ENCODE data around the gene ZPR1.

Gene ZPR1

DNA sequence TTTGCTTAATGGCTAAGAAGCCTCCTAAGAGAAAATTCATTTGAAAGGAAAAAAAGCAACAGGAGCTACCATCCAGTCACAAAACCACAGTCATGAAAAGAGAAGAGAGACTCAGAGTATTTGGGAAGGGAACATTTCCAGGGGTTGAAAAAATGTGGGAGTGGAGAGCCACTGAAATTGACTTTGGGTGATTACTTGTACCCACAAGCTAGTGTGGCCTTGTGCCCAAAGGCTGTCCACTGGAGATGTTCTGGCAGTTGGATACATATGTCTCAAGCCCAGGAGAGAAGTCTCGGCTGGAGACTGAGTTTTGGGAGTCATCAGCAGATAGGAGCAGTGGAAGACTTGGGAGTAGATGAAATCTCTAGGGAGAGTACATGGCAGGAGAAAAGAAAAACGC lies 7.0 kb upstream of the ZPR1 start:
- TF ChIP-seq TAF1 (IDR thresholded peaks at IDR 0.05; ENCODE audit: low read depth) = no peak
- TF ChIP-seq TCF12 (IDR thresholded peaks at IDR 0.05; ENCODE audit: low read depth) = no peak
- TF ChIP-seq TEAD4 (IDR thresholded peaks at IDR 0.05) = no peak
- TF ChIP-seq ZBTB7A (IDR thresholded peaks at IDR 0.05; ENCODE audit: low read depth) = no peak
- TF ChIP-seq FOXM1 (IDR thresholded peaks at IDR 0.05; ENCODE audit: borderline replicate concordance, low read depth) = no peak
- no peak for TF ChIP-seq NFIC (IDR thresholded peaks at IDR 0.05)
- TF ChIP-seq, protein P1, sequence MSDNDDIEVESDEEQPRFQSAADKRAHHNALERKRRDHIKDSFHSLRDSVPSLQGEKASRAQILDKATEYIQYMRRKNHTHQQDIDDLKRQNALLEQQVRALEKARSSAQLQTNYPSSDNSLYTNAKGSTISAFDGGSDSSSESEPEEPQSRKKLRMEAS (IDR thresholded peaks at IDR 0.05) = no peak
- no peak for TF ChIP-seq EGR1 (IDR thresholded peaks at IDR 0.05)
- no peak for TF ChIP-seq YY1 (IDR thresholded peaks at IDR 0.05; ENCODE audit: low read depth)
- TF ChIP-seq CEBPB (IDR thresholded peaks at IDR 0.05) = no peak
- TF ChIP-seq EP300 (IDR thresholded peaks at IDR 0.05; ENCODE audit: borderline replicate concordance) = no peak

DNA sequence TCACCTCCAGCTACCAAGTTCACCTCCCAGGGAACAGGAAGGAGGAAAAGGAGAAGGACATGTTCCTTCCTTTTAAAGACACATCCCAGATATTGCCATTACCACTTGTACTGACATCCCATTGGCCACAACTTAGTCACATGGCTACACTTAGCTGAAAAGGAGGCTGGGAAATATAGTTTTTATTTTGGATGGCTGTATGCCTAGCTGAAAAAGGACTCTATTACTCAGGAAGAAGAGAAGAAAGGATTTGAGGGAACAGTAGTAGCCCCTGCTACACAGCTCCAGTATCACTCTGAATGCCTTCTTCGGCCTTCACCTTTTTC lies 5.9 kb upstream of the ZPR1 start:
- TF ChIP-seq TEAD4 (IDR thresholded peaks at IDR 0.05) = no peak
- TF ChIP-seq EP300 (IDR thresholded peaks at IDR 0.05; ENCODE audit: borderline replicate concordance) = no peak
- TF ChIP-seq CEBPB (IDR thresholded peaks at IDR 0.05) = no peak
- TF ChIP-seq EGR1 (IDR thresholded peaks at IDR 0.05) = no peak
- TF ChIP-seq, protein P2, sequence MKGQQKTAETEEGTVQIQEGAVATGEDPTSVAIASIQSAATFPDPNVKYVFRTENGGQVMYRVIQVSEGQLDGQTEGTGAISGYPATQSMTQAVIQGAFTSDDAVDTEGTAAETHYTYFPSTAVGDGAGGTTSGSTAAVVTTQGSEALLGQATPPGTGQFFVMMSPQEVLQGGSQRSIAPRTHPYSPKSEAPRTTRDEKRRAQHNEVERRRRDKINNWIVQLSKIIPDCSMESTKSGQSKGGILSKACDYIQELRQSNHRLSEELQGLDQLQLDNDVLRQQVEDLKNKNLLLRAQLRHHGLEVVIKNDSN (IDR thresholded peaks at IDR 0.05) = peak; percentile 87
- TF ChIP-seq TCF12 (IDR thresholded peaks at IDR 0.05; ENCODE audit: low read depth) = no peak
- TF ChIP-seq, protein P3, sequence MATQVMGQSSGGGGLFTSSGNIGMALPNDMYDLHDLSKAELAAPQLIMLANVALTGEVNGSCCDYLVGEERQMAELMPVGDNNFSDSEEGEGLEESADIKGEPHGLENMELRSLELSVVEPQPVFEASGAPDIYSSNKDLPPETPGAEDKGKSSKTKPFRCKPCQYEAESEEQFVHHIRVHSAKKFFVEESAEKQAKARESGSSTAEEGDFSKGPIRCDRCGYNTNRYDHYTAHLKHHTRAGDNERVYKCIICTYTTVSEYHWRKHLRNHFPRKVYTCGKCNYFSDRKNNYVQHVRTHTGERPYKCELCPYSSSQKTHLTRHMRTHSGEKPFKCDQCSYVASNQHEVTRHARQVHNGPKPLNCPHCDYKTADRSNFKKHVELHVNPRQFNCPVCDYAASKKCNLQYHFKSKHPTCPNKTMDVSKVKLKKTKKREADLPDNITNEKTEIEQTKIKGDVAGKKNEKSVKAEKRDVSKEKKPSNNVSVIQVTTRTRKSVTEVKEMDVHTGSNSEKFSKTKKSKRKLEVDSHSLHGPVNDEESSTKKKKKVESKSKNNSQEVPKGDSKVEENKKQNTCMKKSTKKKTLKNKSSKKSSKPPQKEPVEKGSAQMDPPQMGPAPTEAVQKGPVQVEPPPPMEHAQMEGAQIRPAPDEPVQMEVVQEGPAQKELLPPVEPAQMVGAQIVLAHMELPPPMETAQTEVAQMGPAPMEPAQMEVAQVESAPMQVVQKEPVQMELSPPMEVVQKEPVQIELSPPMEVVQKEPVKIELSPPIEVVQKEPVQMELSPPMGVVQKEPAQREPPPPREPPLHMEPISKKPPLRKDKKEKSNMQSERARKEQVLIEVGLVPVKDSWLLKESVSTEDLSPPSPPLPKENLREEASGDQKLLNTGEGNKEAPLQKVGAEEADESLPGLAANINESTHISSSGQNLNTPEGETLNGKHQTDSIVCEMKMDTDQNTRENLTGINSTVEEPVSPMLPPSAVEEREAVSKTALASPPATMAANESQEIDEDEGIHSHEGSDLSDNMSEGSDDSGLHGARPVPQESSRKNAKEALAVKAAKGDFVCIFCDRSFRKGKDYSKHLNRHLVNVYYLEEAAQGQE (IDR thresholded peaks at IDR 0.05; ENCODE audit: low read depth) = no peak
- no peak for TF ChIP-seq RAD21 (IDR thresholded peaks at IDR 0.05; ENCODE audit: low read depth)
- no peak for TF ChIP-seq FOXM1 (IDR thresholded peaks at IDR 0.05; ENCODE audit: borderline replicate concordance, low read depth)

DNA sequence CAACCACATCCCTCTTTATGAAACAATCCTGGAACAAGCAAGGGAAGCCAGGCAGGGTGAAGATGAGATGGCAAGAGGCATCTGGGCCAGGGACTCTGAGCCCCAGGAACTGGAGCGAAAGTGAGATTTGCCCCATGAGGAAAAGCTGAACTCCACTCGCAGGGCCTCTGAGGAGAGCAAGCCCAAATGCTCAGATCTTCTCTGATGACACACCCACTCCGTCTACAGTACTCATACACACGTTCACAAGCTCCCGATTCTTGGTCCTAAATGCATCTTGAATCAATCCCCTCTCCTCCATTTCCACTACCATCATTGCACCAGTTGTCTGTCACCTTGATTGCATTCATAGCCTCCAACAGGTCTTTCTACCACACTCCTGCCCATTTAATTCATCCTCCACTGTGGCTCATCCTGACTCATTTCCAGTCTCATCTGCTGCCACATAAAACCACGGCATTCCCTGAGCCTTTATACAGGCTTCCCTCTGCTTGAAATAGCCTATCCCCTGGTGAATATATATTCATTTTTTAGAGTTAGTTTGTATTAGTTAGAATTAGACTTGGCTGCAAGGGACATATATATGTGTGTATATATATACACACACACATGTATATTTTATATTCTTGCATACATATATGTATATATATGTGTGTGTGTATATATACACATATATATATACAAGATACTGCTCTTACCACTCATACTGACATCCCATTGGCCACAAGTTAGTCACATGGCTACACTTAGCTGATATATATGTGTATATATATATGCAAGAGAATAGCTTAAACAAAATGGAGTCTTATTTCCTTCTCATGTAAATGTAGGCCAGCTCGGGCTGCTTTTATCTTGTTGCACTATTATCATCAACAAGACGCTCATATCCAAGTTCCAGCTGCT lies 5.3 kb upstream of the ZPR1 start:
- TF ChIP-seq, protein P3 (IDR thresholded peaks at IDR 0.05; ENCODE audit: low read depth) = no peak
- TF ChIP-seq, protein P1 (IDR thresholded peaks at IDR 0.05) = no peak
- no peak for TF ChIP-seq EGR1 (IDR thresholded peaks at IDR 0.05)
- no peak for TF ChIP-seq EP300 (IDR thresholded peaks at IDR 0.05; ENCODE audit: borderline replicate concordance)
- TF ChIP-seq, protein P2 (IDR thresholded peaks at IDR 0.05) = no peak
- TF ChIP-seq TAF1 (IDR thresholded peaks at IDR 0.05; ENCODE audit: low read depth) = no peak
- TF ChIP-seq CEBPB (IDR thresholded peaks at IDR 0.05) = no peak
- no peak for TF ChIP-seq ZBTB7A (IDR thresholded peaks at IDR 0.05; ENCODE audit: low read depth)
- no peak for TF ChIP-seq RAD21 (IDR thresholded peaks at IDR 0.05; ENCODE audit: low read depth)
- TF ChIP-seq TCF12 (IDR thresholded peaks at IDR 0.05; ENCODE audit: low read depth) = no peak
- TF ChIP-seq TEAD4 (IDR thresholded peaks at IDR 0.05) = no peak
- no peak for TF ChIP-seq NFIC (IDR thresholded peaks at IDR 0.05)
- no peak for TF ChIP-seq CREB1 (IDR thresholded peaks at IDR 0.05; ENCODE audit: low read depth)
- no peak for TF ChIP-seq FOXM1 (IDR thresholded peaks at IDR 0.05; ENCODE audit: borderline replicate concordance, low read depth)
- no peak for TF ChIP-seq YY1 (IDR thresholded peaks at IDR 0.05; ENCODE audit: low read depth)

DNA sequence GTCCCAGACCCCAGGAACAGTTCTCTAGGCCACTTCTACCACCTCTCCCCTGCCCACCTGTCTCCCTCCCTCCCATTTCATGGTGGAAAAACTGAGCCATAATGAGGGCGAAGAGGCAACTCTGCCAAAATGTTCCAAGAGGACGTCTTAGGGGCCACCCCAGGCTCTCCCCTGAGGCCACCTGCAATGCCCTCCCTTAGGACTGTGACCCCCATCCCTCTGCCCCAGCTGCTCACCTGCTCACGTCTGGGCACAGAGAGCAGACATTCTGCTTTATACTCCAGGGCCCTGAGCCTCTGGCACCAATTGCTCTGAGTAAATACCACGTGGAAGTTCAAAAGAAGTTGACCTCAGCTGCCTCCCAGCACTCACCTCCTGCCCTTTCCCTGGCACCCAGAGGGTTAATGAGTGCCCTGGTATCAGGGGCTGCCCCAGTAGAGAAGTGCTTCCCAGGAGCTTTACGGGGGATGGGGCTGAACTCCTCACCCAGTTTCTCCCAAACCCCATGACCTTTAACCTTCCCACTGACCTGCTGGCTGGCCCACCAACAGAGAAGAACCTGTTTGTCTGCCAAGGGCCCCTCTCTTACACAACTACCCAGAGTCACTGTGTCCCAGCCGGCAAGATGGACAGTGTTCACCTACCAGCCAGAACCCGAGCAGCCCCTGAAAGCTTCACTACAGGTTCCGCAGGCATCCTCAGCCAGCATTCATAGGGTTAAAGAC lies 4.5 kb upstream of the ZPR1 start:
- TF ChIP-seq, protein P2 (IDR thresholded peaks at IDR 0.05) = no peak
- TF ChIP-seq FOXM1 (IDR thresholded peaks at IDR 0.05; ENCODE audit: borderline replicate concordance, low read depth) (no peak), RAD21 (IDR thresholded peaks at IDR 0.05; ENCODE audit: low read depth) (no peak), CEBPB (IDR thresholded peaks at IDR 0.05) (no peak), EP300 (IDR thresholded peaks at IDR 0.05; ENCODE audit: borderline replicate concordance) (no peak), TAF1 (IDR thresholded peaks at IDR 0.05; ENCODE audit: low read depth) (no peak), NFIC (IDR thresholded peaks at IDR 0.05) (no peak), TEAD4 (IDR thresholded peaks at IDR 0.05) (no peak), TCF12 (IDR thresholded peaks at IDR 0.05; ENCODE audit: low read depth) (no peak), YY1 (IDR thresholded peaks at IDR 0.05; ENCODE audit: low read depth) (no peak), CREB1 (IDR thresholded peaks at IDR 0.05; ENCODE audit: low read depth) (no peak), EGR1 (IDR thresholded peaks at IDR 0.05) (no peak), ZBTB7A (IDR thresholded peaks at IDR 0.05; ENCODE audit: low read depth) (no peak)
- TF ChIP-seq, protein P3 (IDR thresholded peaks at IDR 0.05; ENCODE audit: low read depth) = no peak
- TF ChIP-seq, protein P1 (IDR thresholded peaks at IDR 0.05) = no peak

Data from Ishikawa (cell line).